CD14-positive monocyte (primary cell): Measurements from ENCODE around the gene CYP19A1. TPM values are rescaled to one million over a fixed set of nuclear protein-coding genes. Genes with fewer than 3 reads are reported as not detected.

ENCODE experiments used
- DNase-seq, 3 donors: peaks; one replicate each; pipeline ENCODE4 v3.0.0-alpha.2; 2011 to 2022
- H2AFZ ChIP-seq: 2 replicates; pipeline ENCODE4 v1.6.0; 2012; ENCODE audit warnings: mild to moderate bottlenecking, low read depth, low read length, inconsistent platforms; ENCODE audit not compliant: insufficient read depth, poor library complexity, severe bottlenecking
- H3K27ac ChIP-seq, 2 donors: 1 replicate in 1 of 2; 2 replicates in 1 of 2; pipeline ENCODE4 v1.5.1; 2012 to 2013; ENCODE audit warnings: low read length in 2 of 2, control low read depth in 1 of 2, inconsistent platforms in 1 of 2, low read depth in 1 of 2, mild to moderate bottlenecking in 1 of 2
- H3K27me3 ChIP-seq, 2 donors: one replicate each; pipeline versions ENCODE4 v1.6.0 to v1.6.1; 2011 to 2013; ENCODE audit warnings: low read length in 2 of 2; ENCODE audit not compliant: control insufficient read depth in 2 of 2, insufficient read depth in 2 of 2
- H3K36me3 ChIP-seq, 2 donors: replicated peaks in 1 of 2; 1 replicate in 1 of 2; 2 replicates in 1 of 2; pipeline versions ENCODE4 v1.5.1 to v1.6.1; 2012 to 2013; ENCODE audit warnings: low read length in 2 of 2, control low read depth in 1 of 2, inconsistent platforms in 1 of 2, mild to moderate bottlenecking in 1 of 2; ENCODE audit not compliant: insufficient read depth in 2 of 2, control insufficient read depth in 1 of 2
- H3K4me1 ChIP-seq, 2 donors: 1 replicate in 1 of 2; 2 replicates in 1 of 2; pipeline versions ENCODE4 v1.5.1 to v1.6.1; 2012 to 2013; ENCODE audit warnings: low read length in 2 of 2, control low read depth in 1 of 2, inconsistent platforms in 1 of 2, mild to moderate bottlenecking in 1 of 2, moderate library complexity in 1 of 2; ENCODE audit not compliant: insufficient read depth in 2 of 2, control insufficient read depth in 1 of 2
- H3K4me2 ChIP-seq: replicated peaks from 2 replicates; pipeline ENCODE3; 2012; ENCODE audit warnings: low read length, moderate library complexity, mild to moderate bottlenecking; ENCODE audit not compliant: poor library complexity, severe bottlenecking; ENCODE audit errors: extremely low read depth
- H3K4me3 ChIP-seq, 3 experiments: fragments of 200-600 bp in 1 of 3; sonication (generic) in 1 of 3; replicated peaks in 1 of 3; 1 replicate in 2 of 3; 2 replicates in 1 of 3; pipeline ENCODE4 v1.5.1; 2011 to 2013; ENCODE audit warnings: low read length in 3 of 3, mild to moderate bottlenecking in 3 of 3, control low read depth in 2 of 3, low read depth in 2 of 3, inconsistent platforms in 1 of 3, moderate library complexity in 1 of 3
- H3K79me2 ChIP-seq: 2 replicates; pipeline ENCODE4 v1.6.0; 2012; ENCODE audit warnings: mild to moderate bottlenecking, control low read depth, inconsistent platforms, low read length, moderate library complexity; ENCODE audit not compliant: insufficient read depth
- H3K9ac ChIP-seq: 2 replicates; pipeline ENCODE4 v1.6.0; 2017; ENCODE audit warnings: low read length, mild to moderate bottlenecking; ENCODE audit not compliant: insufficient read depth, poor library complexity, severe bottlenecking
- H3K9me3 ChIP-seq, 2 donors: replicated peaks in 1 of 2; 1 replicate in 1 of 2; 2 replicates in 1 of 2; pipeline versions ENCODE4 v1.5.1 to v1.6.1; 2012 to 2013; ENCODE audit warnings: low read length in 2 of 2, control low read depth in 1 of 2; ENCODE audit not compliant: control insufficient read depth in 1 of 2, insufficient read depth in 1 of 2
- H4K20me1 ChIP-seq: 2 replicates; pipeline ENCODE4 v1.6.0; 2012; ENCODE audit warnings: mild to moderate bottlenecking, low read length, control low read depth, moderate library complexity; ENCODE audit not compliant: insufficient read depth
- H3K27ac Mint-ChIP-seq, 7 donors: one replicate each; pipeline ENCODE4 v1.8.0; 2020; ENCODE audit warnings: mild to moderate bottlenecking in 7 of 7, mixed read lengths in 7 of 7, moderate library complexity in 6 of 7, inconsistent platforms in 2 of 7
- H3K27me3 Mint-ChIP-seq, 3 donors: one replicate each; pipeline ENCODE4 v1.8.0; 2021 to 2022; ENCODE audit warnings: low read depth in 3 of 3, mild to moderate bottlenecking in 3 of 3, mixed read lengths in 3 of 3, moderate library complexity in 3 of 3, inconsistent platforms in 1 of 3
- H3K36me3 Mint-ChIP-seq, 2 donors: one replicate each; pipeline ENCODE4 v1.8.0; 2020; ENCODE audit warnings: mixed read lengths in 2 of 2, inconsistent platforms in 1 of 2, mild to moderate bottlenecking in 1 of 2
- H3K4me1 Mint-ChIP-seq: one replicate; pipeline ENCODE4 v1.8.0; 2020; ENCODE audit warnings: mild to moderate bottlenecking, mixed read lengths
- H3K4me3 Mint-ChIP-seq, 2 donors: one replicate each; pipeline ENCODE4 v1.8.0; 2020; ENCODE audit warnings: mild to moderate bottlenecking in 2 of 2, mixed read lengths in 2 of 2, moderate library complexity in 1 of 2
- H3K9me3 Mint-ChIP-seq, 7 donors: one replicate each; pipeline ENCODE4 v1.8.0; 2020 to 2022; ENCODE audit warnings: mixed read lengths in 7 of 7, mild to moderate bottlenecking in 6 of 7, moderate library complexity in 6 of 7, inconsistent platforms in 2 of 7
- CTCF ChIP-seq: fragments of 200-600 bp; IDR thresholded peaks from one replicate; pipeline ENCODE4 v1.8.0; 2022; ENCODE audit warnings: antibody characterized with exemption, mild to moderate bottlenecking
- WGBS: methylation state at CpG from one replicate; pipeline ENCODE4 v1.1.5; 2013; ENCODE audit warnings: missing lambda C conversion rate; ENCODE audit not compliant: insufficient coverage; 5-methylcytosine and 5-hydroxymethylcytosine counted together
- intact Hi-C, 2 donors: fragments of 100-400 bp; cut with micrococcal nuclease; formaldehyde crosslinking; loops; one replicate each; pipeline versions ENCODE4 v1.15.0 to v1.15.1; 2023
- polyA plus RNA-seq, 3 donors: library from polyadenylated mRNA; depleted of rRNA in 1 of 3; unstranded in 2 of 3; stranded (reverse) in 1 of 3; fragments of 300-500 nt in 2 of 3; fragments of >200 nt in 1 of 3; fragmentation: Illumina TruSeq in 2 of 3; gene quantifications; 1 replicate in 2 of 3; 2 replicates in 1 of 3; pipeline ENCODE4 v1.2.3, GENCODE V29; 2012 to 2021

Gene CYP19A1
- polyA plus RNA-seq, 3 donors, result not detected

- Histone ChIP-seq H3K36me3 (no peaks in the 10 kb centered on the region), H2AFZ (no peak overlapping the region), H3K9ac (no peak overlapping the region), H3K9me3 (no peaks in the 10 kb centered on the region), H3K27me3 (peaks cover 0 to 5% of the 10 kb centered on the region in 2 donors), H3K4me1 (no peaks in the 10 kb centered on the region), H3K4me3 (no peak overlapping the region), H3K4me2 (no peak overlapping the region), H3K79me2 (no peaks in the 10 kb centered on the region), H3K27ac (no peak overlapping the region), H4K20me1 (no peaks in the 10 kb centered on the region)
- H3K36me3 Mint-ChIP-seq, result no peaks in the 10 kb centered on the region
- H3K4me1 Mint-ChIP-seq, result peaks cover 3% of the 10 kb centered on the region
- intact Hi-C loops, result loop anchor here in 1 of 2 donors (2.0 kb wide), 1 partner anchor 102 kb away; no protein-coding TSS in a partner anchor
- peaks cover 0 to 2% (median 0%) of the 10 kb centered on the region in 7 donors for H3K9me3 Mint-ChIP-seq
- no peak overlapping the region for H3K27ac Mint-ChIP-seq
- 83% methylated on average over 1 of the region's 4 CpGs for WGBS
- DNase-seq, result no peak
- H3K4me3 Mint-ChIP-seq, result no peak overlapping the region
- H3K27me3 Mint-ChIP-seq, result peaks cover 3 to 7% (median 3%) of the 10 kb centered on the region in 3 donors
- TF ChIP-seq CTCF, result no peak
Observed at GRCh38 chr15:51378406-51378805, 40.0 kb upstream of the CYP19A1 start.

DNA sequence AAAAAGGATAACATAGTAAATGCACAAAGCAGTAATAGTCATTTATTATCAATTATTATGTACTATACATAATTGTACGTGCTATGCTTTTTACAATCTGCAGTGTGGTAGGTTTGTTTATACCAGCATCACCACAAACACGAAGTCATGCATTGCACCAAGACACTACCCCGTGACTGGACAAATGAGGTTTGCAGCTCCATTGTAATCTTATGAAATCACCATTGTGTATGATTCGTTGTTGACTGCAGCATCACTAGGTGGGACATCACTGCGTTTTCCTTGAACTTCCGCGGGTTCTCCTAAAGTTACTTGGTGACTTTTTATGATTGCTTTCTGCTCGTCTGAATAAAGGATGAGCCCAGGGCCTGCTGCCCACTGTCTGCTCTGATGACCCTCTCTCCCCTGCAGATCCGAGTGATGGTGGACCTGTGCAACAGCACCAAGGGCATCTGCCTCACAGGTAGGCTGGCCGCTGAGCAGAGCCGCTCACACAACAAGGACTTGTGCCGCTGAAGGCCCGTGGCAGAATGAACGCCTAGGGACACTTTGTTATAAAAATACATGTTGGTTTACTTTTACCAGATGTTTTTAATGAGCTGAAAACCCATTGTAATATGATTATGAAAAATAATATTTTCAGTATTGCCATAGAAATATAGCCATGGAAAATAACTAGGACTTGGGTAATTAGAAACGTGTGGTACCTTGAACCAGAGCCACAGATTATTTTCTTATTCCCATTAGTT, 38.8 kb upstream of the CYP19A1 start:
- Histone ChIP-seq H3K4me1 (no peaks in the 10 kb centered on the region), H2AFZ (no peak overlapping the region), H3K27ac (no peak overlapping the region), H3K79me2 (no peaks in the 10 kb centered on the region), H3K9me3 (no peaks in the 10 kb centered on the region), H3K4me2 (no peak overlapping the region), H3K4me3 (no peak overlapping the region), H3K36me3 (no peaks in the 10 kb centered on the region), H3K9ac (no peak overlapping the region), H4K20me1 (no peaks in the 10 kb centered on the region), H3K27me3 (peaks cover 0 to 4% of the 10 kb centered on the region in 2 donors)
- H3K27ac Mint-ChIP-seq, result no peak overlapping the region
- 92% methylated on average over 5 of the region's 15 CpGs for WGBS
- no peak overlapping the region for H3K4me3 Mint-ChIP-seq
- no peak for DNase-seq
- peaks cover 3% of the 10 kb centered on the region for H3K4me1 Mint-ChIP-seq
- intact Hi-C loops, result no loop called here
- no peak for TF ChIP-seq CTCF
- H3K9me3 Mint-ChIP-seq, result peaks cover 0 to 2% (median 0%) of the 10 kb centered on the region in 7 donors
- H3K27me3 Mint-ChIP-seq, result peaks cover 0 to 4% (median 4%) of the 10 kb centered on the region in 3 donors
- no peaks in the 10 kb centered on the region for H3K36me3 Mint-ChIP-seq
